Mucosa of gallbladder (tissue), 1 donor: ENCODE measurements around the gene RUNX1. TPM values are rescaled to one million over a fixed set of nuclear protein-coding genes. Genes with fewer than 3 reads are reported as not detected.

Experiments
- DNase-seq: peaks from one replicate; pipeline ENCODE4 v3.0.0-alpha.2; 2020; ENCODE audit warnings: low spot score
- total RNA-seq: library from RNA; stranded (reverse); gene quantifications from one replicate; pipeline ENCODE4 v1.2.1, GENCODE V29; 2021
- donor health status: DM: no; HTN: no; CAD: no.

Gene RUNX1
- total RNA-seq, 1 donor from 2014 or later: 35.1 TPM

- no peak for DNase-seq
Observed at GRCh38 chr21:35059742-35060141, 10.6 kb upstream of the RUNX1 start.

GRCh38 chr21:35058058-35058457 is 9.0 kb upstream of the RUNX1 start:
- no peak for DNase-seq

- DNase-seq: no peak
Observed at GRCh38 chr21:35057428-35057827, 8.3 kb upstream of the RUNX1 start.

GRCh38 chr21:35053356-35054096 is 4.4 kb upstream of the RUNX1 start:
- peak; percentile 37 for DNase-seq

- DNase-seq: no peak
Observed at GRCh38 chr21:35052801-35053200, 3.7 kb upstream of the RUNX1 start.

GRCh38 chr21:35051287-35051818 is 2.3 kb upstream of the RUNX1 start:
- peak; percentile 85 for DNase-seq

GRCh38 chr21:35050348-35051286 is 1.5 kb upstream of the RUNX1 start:
- DNase-seq: no peak

- no peak for DNase-seq
Observed at GRCh38 chr21:35048183-35048601, 910 bp downstream of the RUNX1 start.

GRCh38 chr21:35046880-35047229 is 2.2 kb downstream of the RUNX1 start:
- DNase-seq: no peak

- no peak for DNase-seq
Observed at GRCh38 chr21:35046263-35046624, 2.9 kb downstream of the RUNX1 start.

GRCh38 chr21:35045542-35046262 is 3.4 kb downstream of the RUNX1 start:
- no peak for DNase-seq

GRCh38 chr21:35044770-35045541 is 4.1 kb downstream of the RUNX1 start:
- no peak for DNase-seq

GRCh38 chr21:35044128-35044527 is 5.0 kb downstream of the RUNX1 start:
- DNase-seq: no peak

GRCh38 chr21:35043549-35043948 is 5.6 kb downstream of the RUNX1 start:
- no peak for DNase-seq

GRCh38 chr21:35042836-35043235 is 6.3 kb downstream of the RUNX1 start:
- DNase-seq: no peak

GRCh38 chr21:35041881-35042280 is 7.2 kb downstream of the RUNX1 start:
- no peak for DNase-seq

- no peak for DNase-seq
Observed at GRCh38 chr21:35041122-35041521, 8.0 kb downstream of the RUNX1 start.

GRCh38 chr21:35039595-35040289 is 9.4 kb downstream of the RUNX1 start:
- no peak for DNase-seq

GRCh38 chr21:35038772-35039319 is 10.3 kb downstream of the RUNX1 start:
- no peak for DNase-seq

- no peak for DNase-seq
Observed at GRCh38 chr21:35037384-35037765, 11.7 kb downstream of the RUNX1 start.
